ENCODE results near the gene NPTXR.
A peak's percentile ranks its signal among the peaks of the same experiment; 100 is the strongest.
"Not testable (repeated sequence)": the region's sequence is repeated elsewhere in the genome, so short reads cannot be mapped to it uniquely, and the experiment has no call there.

NPTXR gene

DNA sequence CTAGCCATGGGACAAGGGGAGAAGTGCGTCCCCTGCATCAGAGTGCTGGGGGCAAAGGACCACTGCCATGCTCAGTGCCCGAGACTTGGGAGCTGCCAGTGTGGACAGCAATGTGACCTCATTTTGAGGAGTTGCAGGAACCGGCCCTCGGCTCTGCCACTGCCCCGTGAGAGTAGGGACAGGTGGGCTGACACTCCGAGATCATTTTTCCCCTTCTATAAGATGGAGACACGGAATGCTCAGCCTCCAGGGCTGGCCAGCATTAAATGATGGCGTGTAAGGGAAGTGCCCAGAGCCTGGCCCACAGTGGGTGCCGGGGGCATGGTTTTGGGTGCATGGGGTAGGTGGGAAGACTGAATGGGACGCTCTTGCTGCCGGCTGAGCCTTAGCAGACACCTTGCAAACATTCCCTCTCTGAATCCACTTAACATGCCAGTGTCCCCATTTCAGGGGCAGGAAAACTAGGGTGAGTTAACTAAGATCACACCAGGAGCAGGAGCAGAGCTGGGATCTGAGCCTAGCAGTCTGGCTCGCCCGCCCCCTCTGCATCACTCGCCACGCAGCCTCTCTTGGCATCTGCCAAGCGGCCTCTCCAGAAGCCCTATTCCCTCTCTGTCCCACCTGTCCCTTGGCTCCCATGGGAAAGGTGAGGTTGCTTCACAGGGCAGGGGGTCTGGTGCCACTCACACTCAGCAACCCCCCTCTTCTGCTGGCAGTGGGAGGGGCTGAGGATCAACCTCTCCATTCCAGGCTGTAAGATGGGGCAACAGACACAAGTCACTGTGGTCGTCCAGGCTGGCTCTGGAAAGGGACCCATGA is 13.6 kb downstream of the NPTXR start:
- DNase-seq: no peak

DNA sequence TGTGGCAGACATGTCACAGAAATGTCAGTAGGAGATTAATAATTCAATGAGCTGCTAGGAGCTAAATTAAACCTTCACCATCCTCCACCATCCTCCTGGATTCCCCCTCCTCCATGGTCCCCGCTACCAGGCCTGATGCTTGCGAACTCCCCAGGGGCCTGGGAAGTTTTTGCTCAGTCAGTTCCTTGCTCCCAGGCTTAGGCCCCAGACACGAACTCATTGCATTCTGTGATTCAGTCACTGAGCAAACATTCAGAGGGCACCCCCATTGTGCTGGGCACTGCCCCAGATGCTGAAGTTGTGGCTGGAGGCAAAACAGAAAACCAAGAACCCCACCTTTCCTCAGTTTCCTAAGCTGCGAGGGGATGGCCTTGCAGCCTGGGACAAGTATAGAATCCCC is 14.3 kb downstream of the NPTXR start:
- no peak for DNase-seq

DNA sequence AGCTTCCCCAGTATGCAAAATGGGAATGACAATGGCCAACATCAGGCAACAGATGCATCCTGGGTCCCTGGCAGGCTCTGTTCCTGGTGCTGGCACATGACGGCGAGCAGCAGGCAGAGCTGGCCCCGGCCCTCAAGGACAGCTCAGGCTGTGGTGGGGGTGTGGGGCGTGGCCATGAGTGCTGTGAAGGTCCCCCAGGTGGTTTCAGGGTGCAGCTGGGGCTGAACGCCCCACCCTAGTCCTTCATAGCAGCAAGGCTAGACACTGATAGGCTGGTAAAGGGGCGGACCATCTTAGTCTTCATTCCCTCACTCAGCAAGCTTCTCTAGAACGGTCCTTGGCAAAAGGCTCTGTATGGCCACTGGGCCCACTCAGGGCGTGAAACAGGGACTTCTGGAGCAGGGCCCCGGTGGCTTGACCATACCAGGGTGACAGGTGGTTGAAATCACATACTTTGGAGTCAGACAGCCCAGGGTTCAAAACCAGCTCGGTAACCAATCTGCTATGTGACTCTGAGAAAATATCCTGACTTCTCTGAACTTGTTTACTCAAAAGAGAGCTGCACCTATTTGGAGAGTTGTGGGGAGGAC is 15.1 kb downstream of the NPTXR start:
- no peak for DNase-seq

DNA sequence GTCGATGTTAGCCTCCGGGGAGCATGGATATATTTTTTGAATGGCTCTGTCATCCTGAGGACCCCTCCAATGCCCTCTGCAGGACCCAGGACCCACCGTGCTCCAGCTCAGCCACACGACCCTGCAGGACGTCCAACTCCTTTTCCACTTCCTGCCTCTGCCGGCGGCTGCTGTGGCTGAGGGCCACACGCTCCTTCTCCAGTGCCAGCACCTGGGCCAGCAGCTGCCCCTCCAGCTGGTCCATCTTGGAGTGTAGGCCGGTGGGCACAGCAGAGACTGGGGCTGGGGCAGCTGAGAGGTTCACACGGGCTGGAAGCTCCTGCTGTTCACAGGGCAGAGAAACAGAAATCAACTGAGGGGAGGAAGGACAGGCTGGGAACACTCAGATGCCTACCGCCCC is 15.6 kb downstream of the NPTXR start:
- DNase-seq: no peak

DNA sequence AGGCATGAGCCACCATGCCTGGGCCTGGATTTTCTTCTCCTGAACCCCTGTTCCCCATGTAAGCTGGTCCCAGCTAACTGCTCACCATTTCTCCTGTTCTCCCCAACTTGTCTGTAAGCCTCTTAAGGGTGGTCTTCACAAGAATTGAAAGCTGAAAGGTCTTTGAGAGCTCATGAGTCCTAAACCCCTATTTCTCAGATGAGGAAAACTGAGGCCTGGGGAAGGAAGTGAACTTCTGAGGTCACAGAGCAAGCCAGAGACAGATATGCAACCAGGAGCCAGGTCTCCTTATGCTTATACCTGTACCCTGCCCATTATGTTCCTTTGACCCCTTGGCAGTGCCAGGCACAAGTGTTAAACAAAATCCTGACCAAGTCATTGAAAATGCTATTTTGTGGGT is 16.3 kb downstream of the NPTXR start:
- DNase-seq: no peak

DNA sequence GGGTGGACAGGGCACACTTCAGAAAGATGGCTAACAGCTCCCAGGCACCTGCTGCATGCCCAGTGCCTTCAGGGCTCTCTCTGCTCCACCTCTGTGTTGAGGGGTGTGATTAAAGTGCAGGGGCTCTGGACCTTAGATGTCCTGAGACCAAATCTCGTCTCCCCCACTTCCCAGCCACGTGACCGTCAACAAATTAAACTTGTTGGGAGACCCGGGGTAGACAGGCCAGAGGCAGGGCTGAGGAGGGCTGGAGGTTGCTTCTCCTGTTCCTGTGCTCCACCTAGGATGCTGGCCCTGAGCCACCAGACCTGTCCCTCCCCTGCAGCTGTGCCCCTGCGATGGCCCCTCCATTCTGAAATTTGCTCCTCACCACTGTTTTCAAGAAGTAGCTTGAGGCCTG is 17.0 kb downstream of the NPTXR start:
- DNase-seq: no peak

DNA sequence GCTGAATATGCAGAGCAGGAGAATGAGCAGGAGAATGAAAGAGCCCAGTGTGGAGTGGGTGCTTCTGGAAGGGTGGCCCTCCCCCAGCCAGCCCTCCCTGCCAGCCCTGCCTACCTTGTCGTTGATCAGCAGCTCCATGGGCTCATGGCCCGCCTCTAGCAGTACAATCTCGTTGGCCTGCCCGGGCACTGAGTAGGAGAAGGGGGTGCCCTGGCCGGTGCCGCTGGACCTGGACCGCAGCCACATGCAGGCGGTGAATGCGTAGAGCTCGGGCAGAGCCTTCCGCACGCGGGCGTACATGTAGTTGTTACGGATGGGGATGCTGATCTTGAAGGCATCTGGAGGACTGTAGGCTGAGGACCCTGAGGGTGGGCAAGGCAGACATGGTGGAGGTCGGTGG is 17.4 kb downstream of the NPTXR start:
- no peak for DNase-seq

DNA sequence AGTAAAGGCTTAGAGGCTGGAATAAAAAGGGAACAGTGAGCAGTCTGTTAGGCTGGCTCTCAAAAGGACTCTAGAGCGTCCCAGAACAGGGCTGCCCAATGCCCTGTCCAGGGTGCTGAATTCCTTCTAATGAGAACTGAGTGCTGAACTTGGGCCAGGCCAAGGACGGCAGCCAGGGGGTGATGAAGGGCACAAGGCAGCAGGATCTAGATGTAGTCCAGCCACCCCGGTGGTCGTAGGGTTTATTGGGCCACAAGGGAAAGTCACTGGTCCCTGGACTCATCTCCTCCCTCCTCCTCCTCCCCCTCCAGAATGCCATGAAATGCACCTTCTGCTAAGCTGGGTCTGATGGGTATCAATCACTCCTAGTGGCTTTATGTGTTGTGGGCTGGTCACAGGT is 19.2 kb downstream of the NPTXR start:
- DNase-seq: peak; percentile 56

DNA sequence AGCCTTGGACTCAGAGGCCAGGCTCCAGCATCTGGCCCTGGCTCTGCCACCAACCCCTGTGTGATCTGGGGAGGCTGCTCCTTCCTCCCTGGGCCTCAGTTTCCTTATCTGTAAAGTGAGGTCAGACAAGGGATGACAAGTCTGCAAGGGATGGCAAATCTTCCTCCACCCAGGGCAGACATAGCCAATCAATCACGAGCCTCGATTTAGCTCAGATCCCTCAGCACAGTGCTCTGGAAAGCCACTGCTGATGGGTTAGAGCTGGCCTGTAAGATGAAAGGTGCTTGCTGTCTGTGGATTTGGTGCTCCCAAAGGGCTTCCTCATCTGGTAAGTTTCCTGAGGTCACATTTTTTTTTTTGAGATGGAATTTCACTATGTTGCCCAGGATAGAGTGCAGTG is 20.2 kb downstream of the NPTXR start:
- no peak for DNase-seq

DNA sequence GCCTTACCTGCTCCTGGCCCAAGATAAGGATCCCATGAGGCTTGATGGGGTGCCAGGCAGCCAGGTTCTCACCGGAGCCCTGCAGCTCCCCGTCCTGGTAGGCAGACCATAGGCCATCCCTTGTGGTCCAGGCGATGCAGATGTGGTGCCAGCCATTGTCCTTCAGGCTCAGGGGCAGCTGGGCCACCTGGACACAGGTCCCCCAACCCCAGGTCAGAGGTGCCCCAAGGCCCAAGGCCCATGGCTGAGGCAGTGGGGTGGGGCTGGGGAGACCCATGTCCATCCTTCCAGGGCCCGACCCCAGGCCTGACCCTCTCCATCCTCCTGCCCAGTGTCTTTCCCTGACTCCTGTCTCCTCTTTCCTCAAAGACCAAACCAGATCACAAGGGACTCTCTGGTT is 20.8 kb downstream of the NPTXR start:
- no peak for DNase-seq

DNA sequence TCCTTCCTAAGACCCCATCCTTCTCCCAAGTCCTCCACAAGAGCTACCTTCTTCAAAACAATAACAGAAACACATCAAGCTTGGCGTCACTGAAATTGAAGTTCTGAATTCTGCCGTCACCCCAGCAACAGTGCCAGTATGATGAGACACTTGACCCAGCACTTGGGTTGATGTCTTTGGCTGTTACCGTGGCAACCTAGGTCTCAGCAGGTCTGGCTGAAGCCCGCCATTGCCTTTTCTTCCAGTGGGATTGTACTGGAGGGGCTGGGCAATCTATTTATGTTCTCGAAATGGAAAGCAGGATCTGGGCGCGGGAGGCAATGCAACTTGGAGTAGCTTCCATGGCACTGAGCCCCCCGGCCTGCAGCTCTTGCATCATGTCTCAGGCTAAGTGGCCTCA is 23.8 kb downstream of the NPTXR start:
- no peak for DNase-seq

DNA sequence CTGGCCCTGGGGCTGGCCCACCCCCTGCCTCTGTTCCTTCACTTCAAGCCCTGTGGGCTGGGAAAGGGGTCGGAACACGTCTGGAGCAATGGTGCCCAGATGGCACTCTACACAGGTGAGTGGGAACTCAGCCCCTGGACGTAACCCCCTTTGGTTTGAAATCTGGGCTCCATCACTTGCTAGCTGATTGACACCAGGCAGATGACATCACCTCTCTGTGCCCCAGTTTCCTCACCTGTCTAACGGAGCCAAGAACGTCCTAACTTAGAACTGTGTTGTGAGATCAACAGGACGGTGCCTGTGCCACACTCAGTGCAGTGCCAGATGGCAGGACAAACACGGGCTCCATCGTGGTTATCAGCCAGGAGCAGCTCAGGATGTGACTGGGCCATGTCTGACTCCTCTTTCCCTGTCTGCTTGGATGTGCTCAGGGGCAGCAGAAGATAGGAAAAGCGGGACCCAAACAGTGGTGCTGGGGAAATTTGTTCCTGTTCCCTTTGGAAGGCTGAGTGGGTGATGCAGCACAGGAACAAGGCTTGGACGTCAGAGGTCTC is 24.4 kb downstream of the NPTXR start:
- DNase-seq: no peak

DNA sequence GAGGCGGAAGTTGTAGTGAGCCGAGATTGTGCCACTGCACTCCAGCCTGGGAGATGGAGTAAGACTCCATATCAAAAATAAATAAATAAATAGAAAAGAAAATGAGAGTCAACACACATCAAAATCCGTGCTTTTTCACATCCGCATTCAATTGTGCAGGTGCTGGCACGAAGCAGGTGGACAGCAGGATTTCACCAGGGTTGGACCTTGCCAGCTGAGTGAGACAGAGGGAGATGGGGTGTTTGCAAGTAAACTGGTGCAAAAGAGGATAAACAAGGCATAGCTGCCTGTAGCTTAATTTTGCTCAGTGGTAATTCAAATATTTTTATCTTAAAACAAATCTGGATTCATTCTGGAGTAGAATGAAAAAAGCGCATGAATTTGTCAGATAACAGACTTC is 26.6 kb downstream of the NPTXR start:
- DNase-seq: no peak

DNA sequence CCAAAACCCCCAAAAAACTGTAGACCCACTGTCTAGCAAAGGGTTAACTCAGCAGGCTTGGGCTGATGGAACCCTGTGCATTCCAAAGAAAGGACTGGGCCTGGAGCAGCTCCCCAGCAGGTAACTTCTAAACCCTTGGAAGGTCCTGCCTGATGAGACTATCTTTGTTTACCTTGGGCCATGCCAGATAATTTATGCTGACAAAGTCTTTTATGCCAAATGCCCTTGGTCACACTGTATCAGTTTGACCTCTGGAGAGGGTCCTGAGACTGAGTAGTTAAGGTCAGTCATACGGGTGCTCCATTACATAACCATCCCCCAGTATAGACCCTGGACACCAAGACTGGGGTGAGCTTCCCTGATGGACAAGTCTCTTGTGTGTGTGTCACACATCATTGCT is 28.0 kb downstream of the NPTXR start:
- no peak for DNase-seq

DNA sequence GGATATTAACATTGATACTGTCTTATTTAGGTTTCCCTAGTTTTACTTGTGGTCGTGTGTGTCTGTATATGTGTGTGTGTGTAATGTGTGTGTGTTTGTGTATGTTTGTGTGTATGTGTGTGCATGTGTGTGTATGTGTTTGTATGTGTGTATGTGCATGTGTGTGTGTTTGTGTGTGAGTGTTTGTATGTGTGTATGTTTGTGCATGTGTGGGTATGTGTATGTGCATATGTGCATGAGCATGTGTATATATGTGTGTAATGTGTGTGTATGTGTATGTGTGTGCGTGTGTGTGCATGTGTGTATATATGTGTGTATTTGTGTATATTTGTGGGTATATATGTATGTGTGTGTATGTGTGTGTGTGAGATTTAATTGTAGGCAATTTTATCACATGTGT is 32.6 kb downstream of the NPTXR start:
- no peak for DNase-seq

DNA sequence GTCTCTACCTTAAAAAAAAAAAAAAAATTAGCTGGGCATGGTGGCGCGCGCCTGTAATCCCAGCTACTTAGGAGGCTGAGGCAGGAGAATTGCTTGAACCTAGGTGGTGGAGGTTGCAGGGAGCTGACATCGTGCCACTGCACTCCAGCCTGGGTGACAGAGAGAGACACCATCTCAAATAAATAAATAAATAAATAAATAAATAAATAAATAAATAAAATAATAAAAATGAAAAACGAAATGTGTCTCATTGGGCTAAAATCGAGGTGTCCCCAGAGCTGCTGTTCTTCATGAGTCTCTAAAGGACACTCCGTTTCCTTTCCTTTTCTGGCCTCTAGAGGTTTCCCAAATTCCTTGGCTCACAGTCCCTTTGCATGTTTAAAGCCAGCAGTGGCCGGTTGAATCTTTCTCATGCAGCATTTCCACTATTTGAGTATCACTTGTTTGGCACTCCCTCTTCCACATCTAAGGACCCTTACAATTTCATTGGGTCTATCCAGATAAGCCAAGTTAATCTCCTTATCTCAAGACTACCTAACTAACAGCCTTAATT is 38.7 kb downstream of the NPTXR start:
- not testable (repeated sequence) for DNase-seq

DNA sequence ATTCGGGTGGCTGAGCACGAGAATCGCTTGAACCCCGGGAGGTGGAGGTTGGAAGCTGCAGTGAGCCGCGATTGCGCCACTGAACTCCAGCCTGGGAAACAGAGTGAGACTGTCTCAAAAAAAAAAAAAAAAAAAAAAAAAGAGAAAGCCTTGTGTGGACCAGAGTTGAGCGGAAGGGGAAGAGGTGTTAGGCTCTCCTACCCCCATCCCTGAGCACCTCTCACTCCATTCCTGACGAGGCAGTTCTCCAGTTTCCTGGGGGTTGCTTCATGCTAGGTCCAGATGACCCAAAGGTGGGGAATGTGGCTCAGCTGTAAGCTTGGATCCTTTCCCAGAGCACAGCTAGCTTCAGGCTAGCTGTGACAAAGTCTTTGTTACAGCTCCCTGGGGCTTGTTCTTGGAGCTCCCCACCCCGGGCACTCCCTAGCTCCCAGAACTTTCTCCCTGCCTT is 41.1 kb downstream of the NPTXR start:
- no peak for DNase-seq

DNA sequence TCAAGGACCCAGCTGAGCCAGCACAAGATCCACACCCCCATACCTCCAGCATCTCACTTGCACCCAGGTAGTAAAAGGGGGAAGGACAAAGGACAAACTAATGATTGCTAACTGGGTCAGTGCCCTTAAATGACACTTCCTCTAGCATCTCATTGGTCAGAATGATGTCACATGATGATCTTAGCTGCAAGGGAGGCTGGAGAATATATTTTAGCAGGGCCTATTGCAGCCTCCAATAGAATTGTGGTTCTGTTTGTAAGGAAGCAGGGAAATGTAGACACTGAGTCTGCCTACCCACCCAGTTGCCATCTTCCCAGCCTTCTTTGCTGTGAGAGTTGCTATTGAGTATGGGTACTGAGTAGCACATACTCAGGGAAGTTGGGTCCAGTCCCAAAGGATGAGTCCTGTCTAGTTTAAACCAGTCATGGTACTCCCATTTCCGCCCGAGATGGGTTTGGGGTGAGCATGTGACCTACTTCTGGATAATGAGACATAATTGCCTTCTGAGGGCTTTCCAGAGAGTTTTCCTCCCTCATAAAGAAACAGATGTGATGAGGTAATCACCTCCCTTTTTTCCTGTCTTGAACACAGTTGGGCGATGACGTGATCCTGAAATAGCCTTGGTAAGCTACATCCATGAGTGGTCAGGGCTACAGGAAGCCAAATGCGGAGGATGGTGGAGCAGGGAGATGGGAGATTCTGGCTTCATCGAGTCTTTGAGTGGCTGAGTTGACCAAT is 44.4 kb downstream of the NPTXR start:
- no peak for DNase-seq

DNA sequence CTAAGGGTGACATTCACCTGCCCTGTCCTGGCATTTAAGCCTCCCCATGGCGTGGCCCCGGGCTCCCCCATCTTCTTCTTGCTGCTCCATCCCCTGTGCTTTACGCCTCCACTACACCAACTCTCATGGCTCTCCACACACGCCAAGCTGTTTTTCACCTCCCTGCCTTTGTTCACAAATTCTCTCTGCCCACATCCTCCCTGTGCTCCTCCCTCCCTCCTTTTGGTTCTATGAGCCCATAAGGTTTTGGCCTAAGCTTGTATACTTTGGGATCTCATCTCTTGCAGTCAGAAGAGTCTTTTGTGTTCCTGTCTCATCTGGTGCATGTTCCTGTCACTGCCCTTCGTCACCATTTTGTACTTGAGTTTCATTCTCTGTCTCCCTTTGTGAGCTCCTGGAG is 45.3 kb downstream of the NPTXR start:
- no peak for DNase-seq

DNA sequence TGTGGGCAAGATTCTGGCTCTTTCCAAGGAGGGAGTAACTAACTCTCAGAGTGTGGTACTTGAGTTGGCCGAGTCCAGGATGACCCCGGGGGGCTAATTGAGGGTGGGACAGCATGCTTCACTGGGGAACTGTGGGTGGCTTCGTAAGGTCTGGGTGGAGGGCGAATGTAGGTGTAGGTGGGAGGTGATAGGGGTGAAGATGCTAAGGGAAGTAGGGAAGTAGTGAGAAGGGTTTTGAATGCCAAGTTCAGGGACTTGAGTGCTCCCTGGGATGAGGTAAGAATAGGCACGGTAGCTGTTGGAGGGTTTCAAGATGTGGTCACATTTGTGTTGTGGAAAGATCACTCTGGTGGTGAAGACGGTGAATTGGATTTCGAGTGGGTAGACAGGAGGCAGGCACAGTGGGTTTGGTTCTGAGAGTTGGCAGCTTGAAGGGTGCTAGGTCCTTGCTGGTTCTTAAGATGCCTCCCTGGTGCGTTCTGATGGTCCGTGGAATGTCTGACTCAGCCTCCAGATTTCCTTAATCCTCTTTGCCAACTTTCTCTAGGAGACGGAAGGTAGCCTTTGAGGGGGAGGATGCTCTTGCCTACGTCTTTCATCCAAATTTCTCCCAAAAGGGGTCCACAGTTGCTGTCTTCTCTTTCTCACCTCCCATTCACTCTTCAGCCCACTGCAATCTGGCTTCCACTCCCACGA is 47.4 kb downstream of the NPTXR start:
- no peak for DNase-seq

DNA sequence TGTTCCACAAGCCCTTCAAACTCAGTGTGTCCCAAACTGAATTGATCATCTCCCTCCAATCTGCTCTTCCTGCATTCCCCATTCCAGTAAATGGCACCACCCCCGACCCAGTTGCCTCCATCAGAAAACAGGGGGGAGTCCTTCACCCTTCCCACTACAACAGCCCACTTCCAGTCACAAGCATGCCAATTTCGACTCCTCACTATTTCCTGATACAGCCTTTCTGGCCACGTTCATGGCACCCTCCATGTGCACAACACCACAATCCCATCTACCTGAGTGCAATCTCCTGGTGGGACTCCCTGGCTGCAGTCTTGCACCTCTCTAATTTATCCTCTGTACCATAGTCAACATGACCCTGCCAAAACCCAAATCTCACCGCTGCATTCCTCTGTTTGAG is 48.3 kb downstream of the NPTXR start:
- DNase-seq: no peak

DNA sequence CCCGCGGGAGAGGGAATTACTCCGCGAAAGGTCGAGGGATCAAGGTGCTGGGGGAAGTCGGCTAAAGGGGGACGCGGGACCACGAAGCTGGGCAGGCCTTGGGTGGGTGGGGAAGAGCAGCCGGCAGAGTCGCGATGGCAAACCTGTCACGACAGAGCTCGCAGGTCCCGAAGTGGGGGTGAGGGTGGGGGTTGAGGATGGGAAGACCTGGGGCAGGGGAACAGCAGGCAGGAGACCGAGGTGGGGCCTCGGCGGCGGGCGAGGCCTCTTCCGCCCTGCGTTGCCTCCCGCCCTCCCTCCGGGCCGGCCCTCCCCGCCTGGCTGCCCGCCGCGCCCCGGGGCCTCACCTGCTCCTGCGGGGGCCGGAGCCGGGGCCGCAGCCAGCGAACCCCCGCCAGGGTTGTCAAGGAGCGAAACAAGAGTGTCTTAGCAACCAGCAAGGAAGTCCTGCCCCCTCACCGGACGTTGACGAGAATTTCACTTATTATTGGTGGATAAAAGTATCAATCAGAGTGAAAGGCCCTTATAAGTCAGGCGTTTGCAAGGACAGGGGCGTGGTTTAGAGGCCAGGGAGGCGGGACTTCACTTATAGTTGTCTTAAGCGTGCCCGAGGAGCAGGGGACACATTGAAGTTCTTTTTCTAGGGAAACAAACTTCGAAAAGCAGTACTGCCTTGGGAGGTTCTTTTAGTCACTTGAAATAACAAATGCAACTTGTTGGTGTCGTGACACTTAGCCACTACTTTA is 49.9 kb downstream of the NPTXR start, which contains the start of gene DNAL4:
Gene DNAL4 (minus strand): TSS at position 423 of the 746 bp plus-strand sequence. CDS start 11,412 bp downstream, outside the sequence.
- DNase-seq: peak; percentile 88

Data from NCI-H1048 (cell line).